LoVo (cell line): ENCODE measurements around the gene LRRC56.

Experiments used
- DNase-seq: peaks from one replicate; pipeline ENCODE4 v3.0.0-alpha.2; 2016; ENCODE audit warnings: low spot score

LRRC56 gene

DNA sequence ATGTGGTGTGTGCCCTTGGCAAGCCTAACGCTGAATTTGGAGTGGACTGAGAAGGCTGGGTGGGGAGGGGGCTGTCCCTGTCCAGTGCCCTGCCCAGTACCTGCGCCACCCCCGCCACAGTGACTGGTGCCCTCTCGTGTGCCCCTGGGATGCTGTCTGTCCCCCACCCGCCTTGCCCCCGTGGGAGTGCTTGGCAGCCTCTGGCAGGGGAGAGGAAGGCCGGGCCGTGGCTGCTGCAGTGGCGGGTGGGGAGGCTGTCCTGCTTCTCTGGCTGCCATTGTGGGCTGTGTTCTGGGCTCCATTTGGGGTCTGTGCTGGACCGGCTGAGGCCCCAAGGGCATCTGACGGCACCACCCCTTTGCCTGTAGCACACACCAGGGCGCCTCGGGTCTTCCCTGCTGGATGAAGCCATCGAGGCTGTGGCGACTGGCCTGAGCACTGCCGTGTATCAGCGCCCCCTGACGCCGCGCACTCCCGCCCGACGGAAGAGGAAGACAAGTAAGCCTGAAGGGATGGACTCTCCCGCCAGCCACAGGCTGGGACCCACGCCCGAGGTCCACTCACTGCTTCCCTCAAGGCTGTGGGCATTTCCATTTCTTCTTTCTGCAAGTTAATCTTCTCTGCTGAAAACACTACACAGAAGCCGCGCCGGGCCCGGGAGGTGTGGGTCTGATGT is 60.8 kb downstream of the LRRC56 start:
- no peak for DNase-seq

DNA sequence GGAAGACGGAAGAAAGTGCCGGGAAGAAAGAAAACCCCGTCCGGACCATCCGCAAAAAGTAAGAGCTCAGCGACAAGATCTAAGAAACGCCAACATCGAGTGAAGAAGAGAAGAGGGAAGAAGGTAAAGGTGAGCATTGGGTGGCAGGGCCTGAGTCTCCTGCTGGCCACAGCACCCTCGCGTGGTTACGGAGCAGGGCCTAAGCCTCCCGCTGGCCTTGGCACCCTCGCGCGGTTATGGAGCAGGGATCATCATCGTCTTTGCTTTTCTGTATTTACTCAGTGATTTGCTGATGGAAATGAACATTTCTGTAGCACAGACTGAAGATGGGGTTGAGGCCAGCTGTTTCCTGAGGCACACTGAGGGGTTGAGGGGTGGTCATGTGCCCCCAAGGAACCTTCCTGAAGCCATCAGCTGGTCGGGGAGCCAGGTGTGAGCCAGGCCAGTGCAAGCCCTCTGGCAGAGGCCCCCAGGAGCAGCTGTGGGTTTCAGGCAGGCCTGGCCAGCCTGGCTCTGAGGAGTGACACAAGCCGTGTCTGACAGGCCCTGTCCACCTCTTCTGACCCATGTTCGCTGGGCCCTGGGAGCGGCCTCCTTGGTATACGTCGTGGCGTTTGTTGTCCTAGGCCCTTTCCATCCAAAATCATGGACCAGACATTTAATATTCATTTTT is 64.4 kb downstream of the LRRC56 start:
- DNase-seq = no peak

DNA sequence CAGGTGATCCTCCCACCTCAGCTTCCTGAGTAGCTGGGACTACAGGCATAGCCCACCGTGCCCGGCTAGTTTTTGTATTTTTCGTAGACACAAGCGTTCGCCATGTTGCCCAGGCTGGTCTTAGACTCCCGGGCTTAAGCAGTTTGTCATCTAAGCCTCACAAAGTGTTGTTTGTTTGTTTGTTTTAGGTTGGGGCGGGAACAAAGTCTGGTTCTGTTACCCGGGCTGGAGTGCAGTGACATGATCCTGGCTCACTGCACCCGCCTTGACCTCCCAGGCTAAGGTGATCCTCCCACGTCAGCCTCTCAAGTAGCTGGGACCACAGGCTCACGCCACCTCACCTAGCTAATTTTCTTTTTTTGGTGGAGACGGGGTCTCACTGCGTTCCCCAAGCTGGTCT is 65.8 kb downstream of the LRRC56 start:
- no peak for DNase-seq
